HG03558 (cell line): ENCODE measurements around the gene GP1BB.
"Not testable (repeated sequence)": the region's sequence is repeated elsewhere in the genome, so short reads cannot be mapped to it uniquely, and the experiment has no call there.

Experiments
- ATAC-seq: cut with Tn5 transposase; IDR thresholded peaks from one replicate; pipeline ENCODE4 v1.9.1; 2021; ENCODE audit warnings: moderate number of reproducible peaks; ENCODE audit not compliant: unreplicated experiment; ENCODE audit errors: extremely low read depth

GP1BB gene

GRCh38 chr22:19693581-19693980, 29.8 kb upstream of the GP1BB start:
- no peak for ATAC-seq

- no peak for ATAC-seq
Observed at GRCh38 chr22:19693981-19694670, 29.2 kb upstream of the GP1BB start.

DNA sequence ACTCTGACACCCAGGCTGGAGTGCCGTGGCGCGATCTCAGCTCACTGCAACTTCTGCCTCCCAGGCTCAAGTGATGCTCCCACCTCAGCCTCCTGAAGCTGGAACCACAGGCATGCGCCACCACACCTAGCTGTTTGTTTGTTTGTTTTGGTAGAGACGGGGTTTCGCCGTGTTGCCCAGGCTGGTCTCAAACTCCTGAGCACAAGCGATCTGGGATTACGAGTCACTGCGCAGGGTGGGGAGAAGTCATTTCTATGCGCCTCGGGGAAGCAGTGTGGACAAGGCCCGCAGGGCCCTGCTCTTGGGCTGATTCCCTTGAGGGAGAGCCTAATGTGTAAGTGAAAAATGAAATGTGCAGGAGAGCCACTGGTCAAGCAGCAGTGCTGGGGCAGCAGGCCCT, 28.6 kb upstream of the GP1BB start:
- ATAC-seq = no peak

DNA sequence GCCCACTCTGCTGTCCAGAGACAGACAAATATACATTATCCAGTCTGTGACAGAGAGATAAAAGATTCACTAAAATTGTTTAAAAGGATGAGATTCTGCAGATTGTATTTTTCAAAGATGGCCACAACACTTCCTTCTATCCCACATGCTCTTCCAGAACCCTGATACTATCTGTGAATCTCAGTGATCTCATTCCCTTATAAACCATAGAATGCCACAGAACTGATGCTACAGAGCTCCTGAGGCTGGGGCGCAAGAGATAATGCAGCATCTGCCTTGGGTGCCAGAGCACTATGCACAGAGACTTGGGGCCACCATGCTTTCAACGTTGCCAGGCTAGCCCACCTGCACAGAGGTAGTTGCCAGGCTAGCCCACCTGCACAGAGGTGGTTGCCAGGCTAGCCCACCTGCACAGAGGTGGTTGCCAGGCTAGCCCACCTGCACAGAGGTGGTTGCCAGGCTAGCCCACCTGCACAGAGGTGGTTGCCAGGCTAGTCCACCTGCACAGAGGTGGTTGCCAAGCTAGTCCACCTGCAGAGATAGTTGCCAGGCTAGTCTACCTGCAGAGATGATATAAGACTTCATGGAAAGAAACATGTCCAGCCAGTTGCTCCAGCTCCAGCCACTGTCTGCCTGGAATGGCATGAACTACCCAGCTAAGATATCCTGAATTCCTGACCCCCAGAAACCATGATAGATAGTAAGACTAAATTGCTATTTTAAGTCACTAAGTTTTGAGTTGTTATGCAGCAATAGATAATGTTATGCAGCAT, 26.6 kb upstream of the GP1BB start:
- no peak for ATAC-seq

DNA sequence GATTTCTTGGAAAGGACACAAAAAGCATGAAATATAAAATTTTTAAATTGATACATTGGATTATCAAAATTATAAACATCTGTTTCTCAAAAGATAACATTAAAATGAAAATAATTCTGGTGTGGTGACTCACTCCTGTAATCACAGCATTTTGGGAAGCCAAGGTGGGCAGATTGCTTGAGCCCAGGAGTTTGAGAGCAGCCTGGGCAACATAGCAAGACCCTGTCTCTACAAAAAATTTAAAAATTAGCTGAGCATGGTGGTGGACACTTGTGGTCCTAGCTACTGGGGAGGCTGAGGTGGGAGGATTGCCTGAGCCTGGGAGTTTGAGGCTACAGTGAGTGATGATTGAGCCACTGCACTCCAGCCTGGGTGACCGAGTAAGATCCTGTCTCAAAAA, 25.5 kb upstream of the GP1BB start:
- not testable (repeated sequence) for ATAC-seq

- ATAC-seq = no peak
Observed at GRCh38 chr22:19700790-19701419, 22.4 kb upstream of the GP1BB start.

GRCh38 chr22:19701420-19702145, 21.8 kb upstream of the GP1BB start:
- ATAC-seq = no peak

DNA sequence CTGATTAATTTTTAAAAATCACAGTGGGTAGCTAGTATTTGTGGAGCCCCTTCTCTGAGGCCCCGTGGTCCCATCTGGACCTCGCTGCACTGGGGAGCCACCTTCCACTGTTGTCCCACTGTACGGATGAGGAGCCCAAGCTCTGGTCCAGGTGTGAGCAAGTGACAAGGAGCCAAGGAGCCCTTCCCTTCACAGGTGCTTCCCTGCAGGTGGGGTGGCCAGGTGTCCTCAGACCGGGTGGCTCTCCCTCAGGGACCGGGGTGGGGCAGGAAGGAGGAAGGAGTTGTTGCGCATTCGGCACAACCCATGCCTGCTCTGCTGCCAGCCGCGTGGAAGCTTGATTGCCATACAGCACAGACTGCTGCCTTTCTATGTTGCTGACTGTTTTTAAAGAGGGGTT, 19.5 kb upstream of the GP1BB start:
- no peak for ATAC-seq

DNA sequence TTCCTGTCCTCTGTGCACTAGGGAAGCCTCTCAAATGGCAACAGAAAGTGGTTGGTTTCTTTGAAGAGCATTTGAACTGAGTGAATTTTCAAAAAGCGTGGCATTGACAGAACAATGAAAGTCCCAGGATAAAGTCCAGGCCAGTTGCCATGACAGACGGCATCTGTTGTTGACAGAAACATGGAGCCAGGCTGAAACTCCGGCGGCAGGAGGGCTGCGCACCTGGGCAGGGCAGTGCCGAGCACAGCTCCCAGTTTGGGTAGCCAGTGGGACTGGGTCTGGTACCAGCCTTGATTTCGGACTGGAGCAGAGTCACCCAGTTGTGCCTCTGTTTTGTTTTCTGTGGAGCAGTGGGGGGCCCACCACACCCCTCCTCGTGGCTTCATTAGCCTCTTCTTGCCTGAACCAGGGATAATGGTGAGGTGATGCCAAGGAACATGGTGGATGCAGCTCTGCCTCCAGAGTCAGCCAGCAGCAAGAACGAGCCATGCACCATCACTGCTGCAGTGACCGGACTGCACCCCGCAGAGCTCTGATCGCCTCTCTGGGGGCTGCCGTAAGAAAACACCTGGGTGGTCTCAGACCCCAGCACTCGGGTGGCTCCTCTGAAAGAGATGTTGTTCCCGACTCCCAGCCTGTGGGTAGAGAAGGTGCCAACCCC, 18.9 kb upstream of the GP1BB start:
- no peak for ATAC-seq

DNA sequence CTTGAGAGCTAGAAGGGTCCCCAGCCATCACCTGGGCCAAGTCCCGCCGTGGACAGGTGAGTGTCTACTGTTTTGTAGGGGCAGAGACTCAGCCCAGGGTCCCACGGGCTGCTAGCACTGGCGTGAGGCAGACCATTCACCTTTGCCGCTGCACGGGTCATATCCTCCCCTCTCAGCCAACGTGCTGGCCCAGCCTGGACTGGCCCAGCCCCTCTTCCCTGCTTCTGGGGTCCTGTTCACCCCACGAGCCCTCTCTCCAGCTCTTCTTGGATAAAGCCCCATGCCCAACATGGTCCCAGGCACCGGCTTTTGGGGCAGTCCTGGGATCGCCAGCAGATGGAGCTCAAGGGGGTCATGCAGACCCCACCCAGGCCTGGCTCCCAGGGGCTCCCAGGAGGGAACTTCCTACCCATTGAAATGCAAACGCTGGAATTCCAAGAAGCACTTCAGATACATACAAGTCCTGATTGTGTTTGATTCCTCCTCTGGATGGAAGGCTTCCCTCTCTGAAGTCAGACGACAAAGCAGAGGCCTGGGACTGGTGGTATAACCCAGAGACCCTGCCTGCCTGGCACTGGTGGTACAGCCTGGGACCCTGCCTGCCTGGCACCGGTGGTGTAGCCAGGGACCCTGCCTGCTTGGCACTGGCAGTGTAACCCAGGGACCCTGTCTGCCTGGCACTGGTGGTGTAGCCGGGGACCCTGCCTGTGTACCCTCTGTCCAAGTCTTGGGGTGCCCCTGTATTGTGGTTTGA, 18.0 kb upstream of the GP1BB start:
- ATAC-seq = no peak

DNA sequence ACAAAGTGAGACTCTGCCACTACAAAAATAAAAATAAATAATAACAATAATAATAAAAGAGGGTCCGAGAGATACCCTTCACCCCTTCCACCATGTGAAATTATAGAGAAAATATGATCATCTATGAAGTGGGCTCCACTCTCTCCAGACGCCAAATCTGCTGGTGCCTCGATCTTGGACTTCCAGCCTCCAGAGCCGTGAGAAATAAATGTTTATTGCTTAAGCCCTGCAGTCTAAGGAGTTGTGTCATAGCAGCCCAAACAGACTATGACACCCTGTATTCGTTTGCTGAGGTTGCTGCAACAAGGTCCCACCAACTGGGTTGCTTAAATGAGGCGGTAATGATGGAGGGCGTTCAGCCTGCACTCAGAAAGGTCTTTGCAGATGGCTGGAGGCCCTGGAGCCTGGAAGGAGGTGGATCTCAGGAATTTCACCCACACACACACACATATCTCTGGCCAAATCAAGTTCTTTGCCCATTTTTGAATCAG, 16.6 kb upstream of the GP1BB start:
- no peak for ATAC-seq

DNA sequence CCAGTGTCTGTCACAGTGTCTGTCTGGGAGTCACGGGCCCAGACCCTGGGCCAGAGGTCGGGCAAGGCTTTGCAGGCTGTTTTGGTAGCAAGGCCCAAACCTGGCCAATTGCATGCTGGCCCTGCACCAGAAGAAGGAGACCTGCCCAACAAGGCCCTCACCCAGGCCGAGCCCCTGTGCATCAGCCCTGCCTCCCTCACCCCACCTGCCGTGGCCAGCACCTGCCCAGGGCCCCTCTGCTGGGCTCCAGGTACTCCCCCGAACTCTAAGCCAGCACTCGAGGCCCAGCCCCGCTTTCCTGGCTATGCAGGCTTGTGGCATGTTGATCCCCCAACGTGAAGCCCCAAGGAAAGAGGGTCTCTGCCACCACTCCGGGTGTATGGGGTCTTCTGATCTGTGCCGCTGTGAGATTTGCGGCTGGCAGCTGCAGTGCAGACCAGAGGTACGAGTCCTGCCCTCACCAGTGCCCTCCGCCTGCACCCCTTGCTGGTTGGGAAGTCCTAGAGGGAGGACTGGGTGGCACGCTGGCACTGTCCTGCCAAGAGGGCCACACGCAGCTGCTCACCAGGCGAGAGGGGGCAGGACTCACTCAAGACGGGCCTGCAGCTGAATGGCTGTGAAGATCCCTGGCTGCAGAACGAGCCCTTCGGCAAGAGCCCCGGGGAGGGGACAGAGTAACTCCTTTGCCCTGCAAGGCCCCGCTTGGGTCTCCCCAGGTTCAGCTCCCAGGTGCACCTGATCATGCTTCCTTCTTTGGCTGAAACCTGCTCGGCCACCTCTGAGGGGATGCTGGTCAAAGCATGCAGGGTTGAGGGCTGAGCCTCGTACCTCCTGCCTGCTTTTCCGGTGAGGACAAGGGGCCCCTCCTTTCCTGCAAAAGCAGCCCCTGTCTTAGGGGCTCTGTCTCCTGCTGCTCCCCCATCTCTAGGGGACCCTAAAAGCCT, 15.7 kb upstream of the GP1BB start:
- no peak for ATAC-seq

DNA sequence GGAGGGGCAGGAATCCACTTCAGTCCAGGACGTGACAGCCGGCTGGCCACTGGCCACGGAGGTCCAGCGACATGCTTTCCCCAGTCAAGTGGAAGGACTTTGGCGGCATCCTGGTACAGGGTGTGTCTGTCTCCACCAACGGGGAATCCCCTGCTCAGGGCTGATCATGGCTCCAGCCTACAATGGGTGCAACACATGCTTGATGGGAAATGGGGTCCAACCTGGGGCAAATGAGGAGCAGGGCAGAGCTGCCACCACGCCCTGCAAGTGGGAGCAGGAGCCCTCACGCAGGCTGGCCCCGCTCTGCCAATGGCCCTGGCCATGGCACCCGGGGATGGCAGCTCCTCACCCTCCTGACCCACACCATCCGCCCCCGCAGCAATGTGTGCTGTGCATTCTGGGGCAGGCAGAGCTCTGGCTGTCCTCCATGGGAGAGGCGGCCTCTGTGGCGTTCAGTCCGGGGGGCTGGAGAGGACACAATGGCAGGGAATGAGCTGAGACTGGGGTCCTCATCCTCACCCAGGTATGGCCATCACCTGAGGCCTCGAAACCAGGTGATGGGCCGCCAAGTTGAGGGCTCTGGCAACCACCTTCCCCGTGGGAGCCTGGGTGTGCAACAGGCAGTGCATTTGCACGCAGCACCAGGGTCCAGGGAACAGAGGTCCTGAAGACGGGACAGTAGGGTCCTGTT, 14.9 kb upstream of the GP1BB start:
- ATAC-seq = no peak

- ATAC-seq = no peak
Observed at GRCh38 chr22:19709063-19709769, 14.1 kb upstream of the GP1BB start.

- ATAC-seq = no peak
Observed at GRCh38 chr22:19710020-19710768, 13.1 kb upstream of the GP1BB start.

DNA sequence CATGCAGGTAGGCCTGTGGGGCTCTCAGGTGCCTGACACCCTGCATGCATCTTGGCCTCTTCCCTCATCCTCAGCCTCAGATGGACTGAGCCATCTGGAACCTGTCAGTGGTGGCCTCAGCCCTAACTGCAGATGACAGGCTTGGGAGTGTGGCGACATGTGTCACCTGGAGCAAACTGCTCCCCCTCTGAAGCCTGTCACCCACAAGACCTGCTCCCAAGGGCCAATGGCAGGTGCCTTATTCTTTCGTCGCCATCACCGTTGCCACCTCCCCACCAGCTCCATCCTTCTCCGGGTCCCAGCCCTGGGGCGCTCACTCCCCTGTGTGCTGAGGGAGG, 12.6 kb upstream of the GP1BB start:
- no peak for ATAC-seq

DNA sequence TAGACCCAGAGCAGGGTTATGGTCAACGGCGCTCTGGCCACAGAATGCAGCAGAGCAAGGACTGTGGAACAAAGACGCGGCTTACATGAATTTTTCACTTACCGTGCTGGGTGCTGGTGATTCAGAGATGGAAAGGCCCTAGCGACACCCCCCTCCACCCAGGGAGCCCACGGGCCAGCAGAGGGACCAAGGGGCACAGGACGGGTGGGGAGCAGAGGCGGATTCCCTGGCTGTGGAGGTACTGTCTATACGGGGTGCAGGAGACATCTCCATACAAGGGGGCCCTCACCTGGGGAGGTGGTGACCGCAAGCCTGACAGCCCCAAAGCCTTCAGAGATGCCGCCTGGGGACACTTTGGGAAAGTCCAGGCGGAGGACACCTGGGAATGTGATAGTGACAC, 10.1 kb upstream of the GP1BB start:
- no peak for ATAC-seq
